Heart left ventricle (tissue), 16 donors: ENCODE results near the gene GK2. TPM values are rescaled to one million over a fixed set of nuclear protein-coding genes. Genes with fewer than 3 reads are reported as not detected.

Experiments used
- ATAC-seq, 4 donors: fragments of 200-7000 bp; cut with Tn5 transposase; one replicate each; pipeline ENCODE4 v1.9.1; 2020 to 2022; ENCODE audit warnings: moderate library complexity in 4 of 4, mild to moderate bottlenecking in 3 of 4, moderate number of reproducible peaks in 1 of 4
- DNase-seq, 5 donors: peaks; one replicate each; pipeline ENCODE4 v3.0.0-alpha.2; 2020
- H3K27ac ChIP-seq, 12 donors: fragments of 200-600 bp; sonication (generic) in 4 of 12; one replicate each; pipeline versions ENCODE4 v1.5.0 to v1.8.0; 2016 to 2022; ENCODE audit warnings: mild to moderate bottlenecking in 2 of 12
- H3K27me3 ChIP-seq, 9 donors: fragments of 200-600 bp; sonication (generic) in 2 of 9; one replicate each; pipeline versions ENCODE4 v1.5.1 to v1.8.0; 2016 to 2022; ENCODE audit warnings: mild to moderate bottlenecking in 3 of 9
- H3K36me3 ChIP-seq, 9 donors: fragments of 200-600 bp; sonication (generic) in 2 of 9; one replicate each; pipeline versions ENCODE4 v1.5.0 to v1.8.0; 2018 to 2022; ENCODE audit warnings: mild to moderate bottlenecking in 2 of 9
- H3K4me1 ChIP-seq, 12 donors: fragments of 200-600 bp; sonication (generic) in 4 of 12; one replicate each; pipeline versions ENCODE4 v1.5.0 to v1.8.0; 2016 to 2022; ENCODE audit warnings: mild to moderate bottlenecking in 3 of 12
- H3K4me3 ChIP-seq, 12 donors: fragments of 200-600 bp; sonication (generic) in 4 of 12; one replicate each; pipeline versions ENCODE4 v1.5.0 to v1.8.0; 2017 to 2022; ENCODE audit warnings: mild to moderate bottlenecking in 9 of 12, moderate library complexity in 4 of 12
- H3K9me3 ChIP-seq, 12 donors: fragments of 200-600 bp; sonication (generic) in 4 of 12; one replicate each; pipeline versions ENCODE4 v1.5.0 to v1.8.0; 2016 to 2022; ENCODE audit warnings: mild to moderate bottlenecking in 1 of 12
- CTCF ChIP-seq, 12 donors: fragments of 200-600 bp; sonication (generic) in 4 of 12; IDR thresholded peaks; one replicate each; pipeline versions ENCODE4 v1.5.0 to v1.8.0; 2018 to 2022; ENCODE audit warnings: antibody characterized with exemption in 12 of 12, mild to moderate bottlenecking in 5 of 12
- POLR2A ChIP-seq, 2 donors: fragments of 450-650 bp; IDR thresholded peaks; one replicate each; pipeline ENCODE4 v1.6.1; 2017; ENCODE audit warnings: antibody characterized with exemption in 2 of 2, mild to moderate bottlenecking in 2 of 2, moderate library complexity in 2 of 2
- WGBS, 4 donors: extraction: QIAGEN DNeasy Blood & Tissue Kit in 2 of 4; methylation state at CpG; one replicate each; pipeline versions ENCODE4 v1.1.5 to v1.1.7; 2013 to 2018; 5-methylcytosine and 5-hydroxymethylcytosine counted together
- intact Hi-C, 10 donors: fragments of 100-400 bp; cut with DNase I; formaldehyde crosslinking; loops; one replicate each; pipeline versions ENCODE4 v1.11.1 to v1.14.2; 2022
- polyA plus RNA-seq, 2 donors: library from polyadenylated mRNA; stranded (reverse); fragments of 200-250 nt; gene quantifications; one replicate each; pipeline ENCODE4 v1.2.3, GENCODE V29; 2013
- total RNA-seq, 9 donors: library from RNA; depleted of rRNA in 2 of 9; stranded (reverse); fragments of >200 nt in 2 of 9; fragmentation: NEBNext Ultra II Directional in 3 of 9; extraction: Animal tissue kit (Norgen Biotek cat#: 25700) in 3 of 9; gene quantifications; one replicate each; pipeline versions ENCODE4 v1.1.0 to v1.2.4, GENCODE V29; 2016 to 2023
- donor health status: ischemic (EF 13 %, LVEDD 7.1; RV severe dilation, severe dysfunction).
- donor health status: healthy with polysubstance abuse.
- donor health status: DM: no; HTN: yes; CAD: no.
- donor health status: DM: no; HTN: no; CAD: no.
- donor health status: ischemic (EF 25% LVEDD 6.9; RV normal size, moderate dysfunction).
- donor health status: ischemic (EF 25% LVEDD 5.7; RV mildly dilated, moderate dysfunction).
- donor health status: healthy.
- donor health status: DM: yes; HTN: yes; CAD: no.
- donor health status: ischemic (EF 35%, LVEDD 5.7; RV mildly dilated, moderate dysfunction).
- donor health status: nonischemic (EF 11% LVEDD 7.7; RV severe dilation, severe dysfunction).
- donor health status: DM: yes; HTN: yes; CAD: no.
- donor health status: PGD.
- donor health status: ischemic (EF 29% LVEDD 5.4; RV normal size, mild dysfunction).
- donor health status: nonischemic (EF 23%, LVEDD 6.1; RV moderate dilation, normal function).

The GK2 gene
- total and polyA plus RNA-seq, 11 donors = not detected

DNA sequence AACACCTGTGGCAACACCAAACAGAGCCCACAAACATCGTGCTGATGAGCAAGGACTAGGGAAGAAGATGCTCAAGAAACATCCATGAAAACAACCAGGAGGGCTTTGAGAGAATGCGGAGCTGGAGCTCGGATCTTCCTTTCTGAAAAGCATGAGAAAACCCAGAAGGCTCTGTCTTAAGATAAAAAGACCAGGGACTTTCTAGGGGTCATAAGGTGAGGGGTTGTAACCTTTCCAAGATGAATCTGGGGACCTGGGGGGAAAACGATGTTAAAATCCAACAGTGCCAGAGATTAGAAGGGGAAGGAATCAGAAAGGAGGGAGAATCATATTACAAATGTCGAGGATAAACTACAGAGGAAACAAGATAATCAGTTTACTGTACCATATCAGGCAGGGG lies 10.1 kb downstream of the GK2 start:
- Histone ChIP-seq H3K4me1 (no peaks in the 10 kb centered on the region), H3K4me3 (no peak overlapping the region), H3K36me3 (no peaks in the 10 kb centered on the region), H3K27me3 (no peaks in the 10 kb centered on the region), H3K9me3 (peaks cover 0 to 1% (median 0%) of the 10 kb centered on the region in 12 donors), H3K27ac (no peak overlapping the region)
- intact Hi-C loops = no loop called here
- WGBS, 4 donors = 31 to 37% (median 34%) methylated on average over 5 of the region's 5 CpGs
- TF ChIP-seq CTCF (IDR thresholded peaks at IDR 0.05) (no peak), POLR2A (IDR thresholded peaks at IDR 0.05) (no peak)
- DNase-seq (no peak), ATAC-seq (no peak)

DNA sequence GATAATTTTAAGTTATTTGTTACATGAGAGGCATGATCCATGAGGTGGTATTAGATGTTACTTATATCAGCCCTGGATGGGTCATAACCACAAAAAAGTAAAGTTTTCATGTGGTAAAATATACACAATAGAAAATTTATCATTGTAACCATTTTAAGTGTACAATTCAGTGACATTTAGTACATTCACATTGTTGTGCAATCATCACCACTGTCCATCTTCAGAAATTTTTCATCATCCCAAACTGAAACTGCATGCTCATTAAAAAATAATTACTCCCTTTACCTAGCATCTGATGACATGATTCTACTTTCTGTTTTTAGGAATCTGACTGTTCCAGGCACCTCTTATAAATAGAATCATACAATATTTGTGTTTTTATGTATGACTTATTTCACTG lies 11.2 kb downstream of the GK2 start:
- H3K36me3 ChIP-seq = no peaks in the 10 kb centered on the region
- H3K27ac ChIP-seq = no peak overlapping the region
- TF ChIP-seq CTCF (IDR thresholded peaks at IDR 0.05) (no peak), POLR2A (IDR thresholded peaks at IDR 0.05) (no peak)
- H3K4me3 ChIP-seq = no peak overlapping the region
- H3K27me3 ChIP-seq = no peaks in the 10 kb centered on the region
- no peaks in the 10 kb centered on the region for H3K4me1 ChIP-seq
- no peak for ATAC-seq
- no peaks in the 10 kb centered on the region for H3K9me3 ChIP-seq
- DNase-seq = no peak
- intact Hi-C loops = no loop called here

GRCh38 chr4:79395841-79396240 lies 12.2 kb downstream of the GK2 start:
- Histone ChIP-seq H3K9me3 (no peaks in the 10 kb centered on the region), H3K4me3 (no peak overlapping the region), H3K27me3 (no peaks in the 10 kb centered on the region), H3K27ac (no peak overlapping the region), H3K36me3 (no peaks in the 10 kb centered on the region), H3K4me1 (no peaks in the 10 kb centered on the region)
- DNase-seq = no peak
- 75 to 85% (median 76%) methylated on average over 2 of the region's 2 CpGs for WGBS, 4 donors
- no peak for ATAC-seq
- TF ChIP-seq CTCF (IDR thresholded peaks at IDR 0.05) = no peak
- no peak for TF ChIP-seq POLR2A (IDR thresholded peaks at IDR 0.05)
- intact Hi-C loops = no loop called here

DNA sequence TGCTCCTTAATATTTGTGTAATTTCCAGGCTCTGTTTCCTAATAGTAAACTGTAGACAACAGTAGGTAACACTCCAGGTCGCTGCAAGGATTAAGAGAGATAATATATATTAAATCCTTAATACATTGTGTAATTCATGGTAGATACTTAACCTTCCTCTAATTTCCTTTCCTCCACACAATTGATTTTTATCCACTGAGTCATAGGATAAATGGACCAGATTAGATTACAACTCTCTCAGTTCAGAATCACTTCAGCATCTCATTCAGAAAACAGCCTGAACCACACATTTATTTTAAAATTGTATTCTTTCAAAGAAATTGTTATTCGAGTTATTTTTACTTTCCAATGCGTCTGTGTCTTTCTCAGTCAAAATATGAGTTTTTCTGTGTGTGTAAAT lies 17.1 kb downstream of the GK2 start:
- intact Hi-C loops = no loop called here

More for the DNA sequence above, 17.1 kb downstream of the GK2 start:
- Histone ChIP-seq H3K36me3 (no peaks in the 10 kb centered on the region), H3K4me3 (no peak overlapping the region), H3K27ac (no peak overlapping the region), H3K27me3 (no peaks in the 10 kb centered on the region), H3K9me3 (no peaks in the 10 kb centered on the region), H3K4me1 (no peaks in the 10 kb centered on the region)
- ATAC-seq (no peak), DNase-seq (no peak)
- WGBS, 4 donors = 73 to 82% (median 81%) methylated on average over 3 of the region's 3 CpGs
- no peak for TF ChIP-seq CTCF (IDR thresholded peaks at IDR 0.05)
- TF ChIP-seq POLR2A (IDR thresholded peaks at IDR 0.05) = no peak
